ENCODE measurements around the gene SLC6A3.

DNA sequence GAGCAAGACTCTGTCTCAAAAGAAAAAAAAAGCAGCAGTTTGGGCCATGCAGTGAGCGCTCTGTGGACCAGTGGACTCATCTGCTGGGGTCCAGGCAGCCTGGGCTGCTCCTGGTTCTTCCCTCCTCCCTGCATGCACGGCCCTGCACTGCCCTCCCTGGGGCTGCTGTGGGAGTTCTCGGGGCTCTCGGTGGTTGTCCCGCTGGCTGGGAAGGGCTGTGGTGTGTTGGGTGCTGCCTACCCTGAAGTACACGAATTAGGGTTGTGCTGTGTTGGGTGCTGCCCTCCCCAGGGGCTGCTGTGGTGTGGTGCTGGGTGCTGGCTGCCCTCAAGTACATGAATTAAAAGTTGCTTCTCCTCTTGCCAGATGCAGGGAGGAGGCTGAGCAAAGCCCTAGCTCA, 82.1 kb downstream of the SLC6A3 start:
- TF ChIP-seq, protein P1, sequence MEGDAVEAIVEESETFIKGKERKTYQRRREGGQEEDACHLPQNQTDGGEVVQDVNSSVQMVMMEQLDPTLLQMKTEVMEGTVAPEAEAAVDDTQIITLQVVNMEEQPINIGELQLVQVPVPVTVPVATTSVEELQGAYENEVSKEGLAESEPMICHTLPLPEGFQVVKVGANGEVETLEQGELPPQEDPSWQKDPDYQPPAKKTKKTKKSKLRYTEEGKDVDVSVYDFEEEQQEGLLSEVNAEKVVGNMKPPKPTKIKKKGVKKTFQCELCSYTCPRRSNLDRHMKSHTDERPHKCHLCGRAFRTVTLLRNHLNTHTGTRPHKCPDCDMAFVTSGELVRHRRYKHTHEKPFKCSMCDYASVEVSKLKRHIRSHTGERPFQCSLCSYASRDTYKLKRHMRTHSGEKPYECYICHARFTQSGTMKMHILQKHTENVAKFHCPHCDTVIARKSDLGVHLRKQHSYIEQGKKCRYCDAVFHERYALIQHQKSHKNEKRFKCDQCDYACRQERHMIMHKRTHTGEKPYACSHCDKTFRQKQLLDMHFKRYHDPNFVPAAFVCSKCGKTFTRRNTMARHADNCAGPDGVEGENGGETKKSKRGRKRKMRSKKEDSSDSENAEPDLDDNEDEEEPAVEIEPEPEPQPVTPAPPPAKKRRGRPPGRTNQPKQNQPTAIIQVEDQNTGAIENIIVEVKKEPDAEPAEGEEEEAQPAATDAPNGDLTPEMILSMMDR (conservative IDR thresholded peaks at IDR 0.05; ENCODE audit: low read length) = peak; percentile 18; the same call in 1 of the 2 replicates
- no peak for TF ChIP-seq EZH2phosphoT487 (IDR thresholded peaks at IDR 0.05; ENCODE audit: borderline replicate concordance, low read depth, low read length)

Measured in OCI-LY7 (cell line).